ENCODE results near the gene BLACAT1. TPM values are rescaled to one million over a fixed set of nuclear protein-coding genes. Genes with fewer than 3 reads are reported as not detected.

Gene BLACAT1
- total and polyA plus RNA-seq, 2 of the 13 experiments (the other 11 are each of a cell fraction or from before 2014, with no cell fraction given): 1.2 to 2.8 TPM

DNA sequence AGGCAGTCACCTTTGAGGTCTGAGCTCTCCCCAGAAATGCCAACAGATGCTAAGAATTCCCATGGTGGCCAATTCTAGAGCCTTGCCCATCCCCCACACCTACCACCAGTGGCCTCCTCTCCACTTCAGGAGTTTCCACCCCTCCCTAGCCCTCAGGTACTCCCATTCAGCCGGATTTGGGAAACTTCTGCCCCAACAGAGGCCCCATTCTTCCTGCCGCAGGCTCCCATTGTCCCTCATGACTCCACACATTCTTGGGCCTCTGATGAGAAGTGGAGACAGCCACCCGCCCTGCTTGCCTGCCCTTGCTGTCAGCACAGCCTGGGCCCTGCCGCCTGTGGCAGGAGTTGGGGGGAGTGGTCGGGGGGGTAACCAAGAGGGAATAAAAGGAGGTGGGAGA lies 4.6 kb downstream of the BLACAT1 start:
- H3K4me2 ChIP-seq (ENCODE audit: low read depth, low read length): peak overlapping the region; percentile 99
- no peak overlapping the region for H2AFZ ChIP-seq (ENCODE audit: low read length)
- H3K79me2 ChIP-seq (ENCODE audit: insufficient read depth, low read length): peaks cover 24% of the 10 kb centered on the region
- FAIRE-seq (no peak), DNase-seq (ENCODE audit: low spot score) (peak; percentile 31), ATAC-seq (no peak)
- BruUV-seq (replicated peaks): no TSS peak
- intact Hi-C loops (cut with micrococcal nuclease; ENCODE audit: unreplicated experiment): loop anchor here (2.0 to 10.0 kb wide), 2 partner anchors 34 to 116 kb away; no protein-coding TSS in a partner anchor
- H3K4me3 ChIP-seq (replicated peaks in 1 of 3; ENCODE audit: insufficient read depth in 1 of 3, low read depth in 2 of 3, low read length in 3 of 3): peak overlapping the region; percentile 52 to 76 (median 59); a peak in 5 of 6 replicates
- ChIA-PET CTCF (ENCODE audit: low intra/inter-chr PET ratio, low total read pairs) (interaction anchor here (1.7 kb wide), 1 partner anchor 12 kb away, joined by 4 read pairs; no protein-coding TSS in a partner anchor), POLR2A (interaction anchor here (0.8 to 6.2 kb wide), 4 partner anchors 11 to 42 kb away, joined by 4 to 95 read pairs (median 6); no protein-coding TSS in a partner anchor)
- no peaks in the 10 kb centered on the region; a peak in 1 of 5 replicates for H3K36me3 ChIP-seq (replicated peaks in 1 of 2; ENCODE audit: control insufficient read depth in 1 of 2, insufficient read depth in 2 of 2, low read length in 2 of 2)
- TF ChIP-seq MTF1 (CRISPR knock-in tag; IDR thresholded peaks at IDR 0.05) (no peak), SMARCE1 (IDR thresholded peaks at IDR 0.05; ENCODE audit: borderline replicate concordance) (no peak), SIN3B (IDR thresholded peaks at IDR 0.05; ENCODE audit: low read length) (no peak)
- TF ChIP-seq, protein P1, sequence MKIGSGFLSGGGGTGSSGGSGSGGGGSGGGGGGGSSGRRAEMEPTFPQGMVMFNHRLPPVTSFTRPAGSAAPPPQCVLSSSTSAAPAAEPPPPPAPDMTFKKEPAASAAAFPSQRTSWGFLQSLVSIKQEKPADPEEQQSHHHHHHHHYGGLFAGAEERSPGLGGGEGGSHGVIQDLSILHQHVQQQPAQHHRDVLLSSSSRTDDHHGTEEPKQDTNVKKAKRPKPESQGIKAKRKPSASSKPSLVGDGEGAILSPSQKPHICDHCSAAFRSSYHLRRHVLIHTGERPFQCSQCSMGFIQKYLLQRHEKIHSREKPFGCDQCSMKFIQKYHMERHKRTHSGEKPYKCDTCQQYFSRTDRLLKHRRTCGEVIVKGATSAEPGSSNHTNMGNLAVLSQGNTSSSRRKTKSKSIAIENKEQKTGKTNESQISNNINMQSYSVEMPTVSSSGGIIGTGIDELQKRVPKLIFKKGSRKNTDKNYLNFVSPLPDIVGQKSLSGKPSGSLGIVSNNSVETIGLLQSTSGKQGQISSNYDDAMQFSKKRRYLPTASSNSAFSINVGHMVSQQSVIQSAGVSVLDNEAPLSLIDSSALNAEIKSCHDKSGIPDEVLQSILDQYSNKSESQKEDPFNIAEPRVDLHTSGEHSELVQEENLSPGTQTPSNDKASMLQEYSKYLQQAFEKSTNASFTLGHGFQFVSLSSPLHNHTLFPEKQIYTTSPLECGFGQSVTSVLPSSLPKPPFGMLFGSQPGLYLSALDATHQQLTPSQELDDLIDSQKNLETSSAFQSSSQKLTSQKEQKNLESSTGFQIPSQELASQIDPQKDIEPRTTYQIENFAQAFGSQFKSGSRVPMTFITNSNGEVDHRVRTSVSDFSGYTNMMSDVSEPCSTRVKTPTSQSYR (CRISPR knock-in tag; IDR thresholded peaks at IDR 0.05; ENCODE audit: borderline replicate concordance): peak; percentile 46; the same call in 1 of the 2 replicates
- H3K4me1 ChIP-seq (ENCODE audit: insufficient read depth, low read length): peaks cover 66% of the 10 kb centered on the region
- in situ Hi-C loops (cut with HindIII; ENCODE audit: extremely low pct_ligation_motif_present, low pct_unique_long_range_greater_than_20kb): no loop called here
- H4K20me1 ChIP-seq (ENCODE audit: insufficient read depth, low read length): 0 out of 2 replicates have a peak, but pooled peaks cover 2% of the 10 kb centered on the region
- peak overlapping the region; percentile 68 for H3K9ac ChIP-seq (ENCODE audit: insufficient read depth, low read depth, low read length)
- H3K27ac ChIP-seq (ENCODE audit: extremely low read length, insufficient read depth, low read length): peak overlapping the region; percentile 70
- 2% methylated on average over 5 of the region's 5 CpGs for WGBS (ENCODE audit: low lambda C conversion rate)
- no peaks in the 10 kb centered on the region for H3K9me3 ChIP-seq (ENCODE audit: low read length)
- H3K27me3 ChIP-seq (ENCODE audit: control insufficient read depth in 1 of 2, insufficient read depth in 2 of 2, low read length in 2 of 2): peaks cover 0 to 37% of the 10 kb centered on the region in 2 experiments; a peak in 4 of 5 replicates

All from HepG2 (cell line).